Muscle layer of colon (tissue), 2 donors: ENCODE results near the gene SLC7A6OS.

Experiments used
- H3K27ac ChIP-seq: one replicate; pipeline ENCODE4 v1.7.0; 2013; ENCODE audit warnings: low read depth, mild to moderate bottlenecking, low read length, moderate library complexity
- H3K27me3 ChIP-seq, 2 donors: one replicate each; pipeline ENCODE4 v1.7.0; 2013; ENCODE audit warnings: low read length in 2 of 2, mild to moderate bottlenecking in 2 of 2; ENCODE audit not compliant: insufficient read depth in 2 of 2, control insufficient read depth in 1 of 2
- H3K36me3 ChIP-seq: one replicate; pipeline ENCODE4 v1.7.0; 2013; ENCODE audit warnings: mild to moderate bottlenecking, low read length; ENCODE audit not compliant: insufficient read depth
- H3K4me1 ChIP-seq: one replicate; pipeline ENCODE4 v1.7.0; 2013; ENCODE audit warnings: mild to moderate bottlenecking, low read length; ENCODE audit not compliant: insufficient read depth
- H3K4me3 ChIP-seq, 2 donors: one replicate each; pipeline ENCODE4 v1.7.0; 2013; ENCODE audit warnings: low read length in 2 of 2, low read depth in 1 of 2, mild to moderate bottlenecking in 1 of 2, moderate library complexity in 1 of 2
- H3K9ac ChIP-seq: one replicate; pipeline ENCODE4 v1.7.0; 2013; ENCODE audit warnings: low read length
- H3K9me3 ChIP-seq: one replicate; pipeline ENCODE4 v1.7.0; 2013; ENCODE audit warnings: mild to moderate bottlenecking, low read length
- donor health status: abdominal sarcoma.
- donor health status: Adenocarcinoma of cecum.

SLC7A6OS gene

DNA sequence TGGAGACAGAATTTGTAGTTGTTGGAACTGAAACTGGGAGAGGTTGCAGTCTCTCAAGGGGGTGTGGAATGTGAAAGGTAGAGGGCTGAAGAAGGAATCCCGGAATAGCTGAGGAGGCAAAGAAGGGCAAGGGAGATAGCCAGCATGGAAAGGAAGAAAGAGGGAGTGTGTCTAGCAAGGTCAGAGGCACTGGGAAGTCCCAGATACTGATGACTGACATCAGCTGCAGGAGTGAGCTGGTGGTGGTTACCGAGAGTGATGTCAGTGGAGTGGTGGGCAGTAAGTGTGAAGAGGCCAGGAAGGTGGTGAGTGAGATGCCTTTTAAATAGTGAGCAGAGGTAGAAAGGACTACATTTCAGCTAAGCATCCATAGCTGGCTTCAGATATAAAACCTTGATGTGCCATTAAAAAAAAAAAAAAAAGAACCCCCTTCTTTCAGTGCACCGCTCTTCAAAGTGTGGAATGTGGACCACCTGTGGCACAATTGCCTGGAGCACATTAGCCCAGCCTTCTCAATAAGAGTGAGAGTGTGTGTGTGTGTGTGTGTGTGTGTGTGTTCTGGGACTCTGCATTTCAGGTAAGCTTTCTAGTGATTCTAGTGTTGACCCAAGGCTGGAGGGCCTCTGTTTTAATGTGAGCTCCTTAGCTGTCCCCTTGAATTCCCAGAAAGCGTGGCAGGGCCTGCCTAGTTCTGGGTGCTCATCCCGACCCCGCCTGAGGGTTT is 8.6 kb upstream of the SLC7A6OS start:
- Histone ChIP-seq H3K4me3 (no peak overlapping the region), H3K36me3 (peaks cover 46% of the 10 kb centered on the region), H3K4me1 (no peaks in the 10 kb centered on the region), H3K27me3 (no peaks in the 10 kb centered on the region), H3K9me3 (no peaks in the 10 kb centered on the region), H3K27ac (no peak overlapping the region), H3K9ac (no peak overlapping the region)

DNA sequence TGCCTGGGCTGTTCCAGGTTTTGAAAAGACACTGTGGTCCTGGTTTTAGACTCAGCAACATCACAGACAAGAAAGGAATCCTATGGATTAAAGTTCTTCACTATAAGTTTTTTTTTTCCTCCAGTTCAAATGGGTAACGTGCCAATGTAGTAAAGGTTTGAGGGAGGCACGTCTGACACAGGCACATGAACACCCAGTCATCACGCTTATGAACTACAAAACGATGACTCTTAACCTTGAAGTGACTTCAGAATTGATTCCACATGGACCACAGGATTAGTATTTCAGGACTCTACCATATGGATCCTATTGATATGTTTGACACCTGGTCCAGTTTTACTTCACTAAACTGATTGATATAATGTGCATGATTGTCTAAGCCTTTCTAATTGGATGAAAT is 2.4 kb upstream of the SLC7A6OS start:
- H3K36me3 ChIP-seq: peaks cover 26% of the 10 kb centered on the region
- no peaks in the 10 kb centered on the region for H3K9me3 ChIP-seq
- no peak overlapping the region for H3K4me3 ChIP-seq

DNA sequence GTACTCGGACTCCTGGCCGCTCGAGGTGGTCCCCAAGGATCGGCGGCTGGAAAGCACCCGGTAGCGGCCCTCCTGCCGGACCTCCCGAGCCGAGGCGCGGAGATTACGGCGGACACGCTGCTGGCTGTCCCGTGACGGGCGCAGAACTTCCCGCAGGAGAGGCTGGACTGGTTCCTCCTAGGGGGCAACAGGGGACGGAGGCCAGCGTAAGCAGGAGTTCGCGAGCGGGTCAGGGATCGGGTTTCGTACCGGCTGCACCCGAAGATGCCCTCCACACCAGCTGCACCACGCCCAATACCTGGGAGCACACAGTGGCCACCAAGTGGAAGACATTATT is 341 bp downstream of the SLC7A6OS start:
- peak overlapping the region; percentile 77 to 89 for H3K4me3 ChIP-seq

More for the DNA sequence above, 2.4 kb upstream of the SLC7A6OS start:
- H3K4me1 ChIP-seq: peaks cover 21% of the 10 kb centered on the region
- no peak overlapping the region for H3K9ac ChIP-seq
- H3K27me3 ChIP-seq: no peaks in the 10 kb centered on the region
- H3K27ac ChIP-seq: no peak overlapping the region

DNA sequence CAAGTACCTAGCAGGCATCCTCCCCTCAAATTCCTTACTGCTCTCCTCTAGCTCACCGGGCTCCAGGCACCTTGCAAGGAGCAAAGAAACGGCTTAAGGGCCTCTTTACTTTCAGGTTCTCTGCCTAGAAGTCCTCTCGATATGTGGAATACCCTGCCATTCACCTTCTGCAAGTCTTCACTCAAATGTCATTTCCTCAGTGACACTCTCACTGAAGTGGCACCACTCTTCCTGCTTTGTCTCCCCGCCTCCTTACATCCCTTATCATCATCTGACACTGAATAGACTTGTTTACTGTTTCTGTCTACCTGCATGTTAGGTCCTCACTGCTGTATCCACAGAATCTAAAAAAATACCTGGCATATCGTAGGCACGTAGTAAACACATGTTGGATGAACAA is 947 bp downstream of the SLC7A6OS start:
- Histone ChIP-seq H3K4me1 (peaks cover 21% of the 10 kb centered on the region), H3K9me3 (no peaks in the 10 kb centered on the region), H3K36me3 (peaks cover 28% of the 10 kb centered on the region), H3K27me3 (no peaks in the 10 kb centered on the region), H3K4me3 (peak overlapping the region; percentile 77 to 89), H3K27ac (peak overlapping the region; percentile 43), H3K9ac (peak overlapping the region; percentile 84)

More for the DNA sequence above, 341 bp downstream of the SLC7A6OS start:
- Histone ChIP-seq H3K4me1 (peaks cover 21% of the 10 kb centered on the region), H3K27me3 (no peaks in the 10 kb centered on the region), H3K36me3 (peaks cover 23% of the 10 kb centered on the region), H3K27ac (peak overlapping the region; percentile 43), H3K9ac (peak overlapping the region; percentile 84), H3K9me3 (no peaks in the 10 kb centered on the region)

DNA sequence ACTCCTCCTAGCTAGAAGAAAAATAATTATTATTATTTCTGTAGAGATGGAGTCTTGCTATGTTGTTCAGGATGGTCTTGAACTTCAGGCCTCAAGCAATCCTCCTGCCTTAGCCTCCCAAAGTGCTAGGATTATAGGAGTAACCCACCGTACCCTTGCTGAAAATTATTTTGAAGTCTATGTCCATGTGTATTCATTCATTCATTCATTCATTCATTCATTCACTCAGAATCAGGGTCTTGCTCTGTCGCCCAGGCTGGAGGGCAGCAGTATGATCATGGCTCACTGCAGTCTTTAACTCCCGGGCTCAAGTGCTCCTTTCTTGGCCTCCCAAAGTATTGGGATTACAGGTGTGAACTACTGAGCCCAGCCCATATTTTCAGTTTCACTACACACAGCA is 4.1 kb downstream of the SLC7A6OS start:
- peaks cover 19% of the 10 kb centered on the region for H3K4me1 ChIP-seq

DNA sequence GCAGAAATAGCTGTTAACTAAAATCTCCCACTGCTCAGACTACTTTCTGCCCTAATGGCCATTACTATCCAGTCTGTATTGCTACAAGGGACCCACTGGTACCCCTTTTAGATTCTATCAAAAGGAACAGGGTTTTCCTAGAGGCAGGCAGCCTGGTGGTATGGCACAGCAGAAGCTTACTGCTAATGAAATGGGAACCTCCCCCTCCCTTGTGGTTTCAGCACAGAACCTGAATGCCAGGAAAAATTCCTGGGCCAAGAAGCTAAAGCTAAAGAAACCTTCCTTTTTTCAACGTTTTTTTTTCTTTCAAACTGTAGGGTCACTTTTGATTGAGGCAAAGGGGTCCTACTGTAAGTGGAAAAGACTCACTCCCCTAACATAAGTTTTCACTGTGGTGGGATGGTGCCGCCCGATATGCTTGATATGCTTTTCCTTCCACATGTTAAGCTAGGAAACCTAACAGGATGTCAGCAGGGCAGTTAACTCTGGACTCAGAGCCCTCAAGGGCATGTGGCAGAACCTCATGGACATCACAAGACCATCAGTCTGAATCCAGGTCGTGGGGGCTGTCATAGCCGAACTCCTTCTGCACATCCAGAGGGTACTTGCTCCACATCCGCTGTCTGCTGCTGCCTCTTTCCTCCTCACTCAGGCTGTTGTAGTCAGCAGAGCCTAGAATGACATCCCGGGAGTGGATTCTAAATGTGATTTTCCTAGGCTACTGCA is 9.8 kb downstream of the SLC7A6OS start:
- Histone ChIP-seq H3K36me3 (peaks cover 58% of the 10 kb centered on the region), H3K9ac (no peak overlapping the region), H3K4me3 (no peak overlapping the region)

More for the DNA sequence above, 4.1 kb downstream of the SLC7A6OS start:
- Histone ChIP-seq H3K4me3 (no peak overlapping the region), H3K27ac (no peak overlapping the region), H3K9me3 (no peaks in the 10 kb centered on the region), H3K36me3 (peaks cover 36% of the 10 kb centered on the region), H3K9ac (no peak overlapping the region), H3K27me3 (no peaks in the 10 kb centered on the region)

DNA sequence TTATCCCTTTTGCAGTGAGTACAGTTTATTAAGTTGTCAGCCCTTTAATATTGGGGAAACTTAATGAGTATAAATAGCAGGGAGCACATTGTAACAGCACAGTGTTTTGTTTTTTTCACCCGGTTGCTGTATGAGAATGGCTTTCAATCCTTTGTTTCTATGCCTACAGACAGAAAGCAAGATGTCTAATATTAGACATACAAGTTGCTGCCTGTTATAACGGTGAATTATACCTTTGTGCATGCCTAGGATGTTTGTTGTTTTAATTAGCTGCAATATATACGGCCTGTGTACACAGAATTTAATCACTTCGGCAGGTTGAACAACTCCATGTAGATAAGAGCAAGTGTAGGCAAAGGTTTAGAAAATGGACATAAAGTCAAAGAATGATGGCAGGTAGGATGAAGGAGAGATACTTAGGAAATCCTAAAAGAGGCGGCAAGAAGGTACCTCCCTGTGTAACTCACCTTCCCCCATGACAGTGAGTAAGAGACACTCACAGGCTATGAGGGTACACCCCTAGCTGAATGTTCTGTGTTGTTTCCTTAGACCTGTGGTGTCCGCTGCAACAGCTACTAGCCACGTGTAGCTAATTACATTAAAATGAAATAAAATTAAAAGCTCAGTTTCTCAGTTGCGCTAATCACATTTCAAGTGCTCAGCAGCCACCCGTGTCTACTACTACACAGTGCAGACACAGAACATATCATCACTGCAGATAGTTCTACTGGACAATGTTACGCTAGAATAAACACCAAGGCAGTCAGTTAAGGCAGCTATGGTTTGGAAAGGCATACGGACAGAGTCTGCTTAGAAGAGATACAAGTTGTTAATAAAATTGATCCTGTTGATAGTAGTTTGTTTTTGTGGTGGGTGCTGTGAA is 10.9 kb downstream of the SLC7A6OS start:
- Histone ChIP-seq H3K27me3 (no peaks in the 10 kb centered on the region), H3K9me3 (no peaks in the 10 kb centered on the region), H3K36me3 (peaks cover 62% of the 10 kb centered on the region), H3K4me1 (peaks cover 12% of the 10 kb centered on the region), H3K9ac (no peak overlapping the region), H3K4me3 (no peak overlapping the region), H3K27ac (peak overlapping the region; percentile 68)

More for the DNA sequence above, 9.8 kb downstream of the SLC7A6OS start:
- no peaks in the 10 kb centered on the region for H3K27me3 ChIP-seq
- no peaks in the 10 kb centered on the region for H3K9me3 ChIP-seq
- H3K27ac ChIP-seq: peak overlapping the region; percentile 19
- peaks cover 12% of the 10 kb centered on the region for H3K4me1 ChIP-seq

DNA sequence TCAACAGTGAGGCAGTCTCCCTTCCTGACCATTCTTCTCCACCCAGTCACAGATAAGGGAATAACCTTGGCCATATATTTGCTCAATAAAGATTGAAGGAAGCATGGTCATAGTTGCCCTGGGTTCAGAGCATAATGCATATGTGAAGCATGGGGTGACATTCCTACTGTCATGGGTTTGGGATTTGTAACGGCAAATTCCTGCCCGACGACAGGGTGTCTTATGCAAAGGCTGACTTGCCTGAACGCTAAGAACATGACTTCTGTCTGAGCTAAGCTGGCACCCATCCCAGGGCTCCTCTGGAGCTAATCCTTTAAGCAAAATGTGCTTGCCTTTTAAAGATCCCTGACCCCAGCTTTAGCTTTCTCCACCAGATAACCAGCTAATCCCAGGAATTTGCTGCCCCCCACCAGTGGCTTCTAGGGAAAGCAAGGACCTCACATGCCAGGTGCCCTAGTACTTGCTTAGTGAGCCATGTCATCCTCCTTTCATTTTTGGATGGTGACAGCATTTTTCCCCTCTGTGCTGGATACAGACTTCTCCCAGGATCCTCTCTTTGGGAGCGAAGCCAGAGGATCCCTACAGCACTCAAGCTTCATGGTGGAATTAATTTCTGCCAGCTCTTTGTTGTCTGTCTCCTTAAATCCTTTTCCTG is 11.7 kb downstream of the SLC7A6OS start:
- Histone ChIP-seq H3K27ac (peak overlapping the region; percentile 68), H3K4me1 (peaks cover 12% of the 10 kb centered on the region), H3K4me3 (no peak overlapping the region), H3K27me3 (no peaks in the 10 kb centered on the region), H3K9ac (no peak overlapping the region), H3K36me3 (peaks cover 66% of the 10 kb centered on the region), H3K9me3 (no peaks in the 10 kb centered on the region)

DNA sequence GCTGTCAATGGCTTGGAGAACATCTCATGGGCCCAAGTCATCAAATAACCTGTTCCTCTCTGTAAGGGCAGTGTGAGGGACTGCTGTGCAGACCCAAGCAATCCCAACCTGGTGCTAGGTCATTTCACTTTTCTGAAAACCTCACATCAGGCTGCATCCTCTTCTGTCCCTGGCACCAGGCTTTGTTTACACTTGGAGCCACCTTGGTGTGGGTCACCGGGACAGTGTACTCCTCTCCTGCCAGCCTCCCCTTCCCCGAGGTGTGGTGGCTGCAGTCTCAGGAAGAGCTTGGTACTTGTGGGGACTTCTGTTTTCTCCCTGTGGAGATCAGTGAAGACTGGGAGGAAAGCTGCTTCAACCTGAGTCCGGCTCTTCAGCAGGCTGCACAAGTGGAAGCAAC is 12.4 kb downstream of the SLC7A6OS start:
- Histone ChIP-seq H3K9ac (no peak overlapping the region), H3K36me3 (peaks cover 67% of the 10 kb centered on the region), H3K9me3 (no peaks in the 10 kb centered on the region), H3K4me1 (peaks cover 12% of the 10 kb centered on the region), H3K4me3 (no peak overlapping the region), H3K27ac (peak overlapping the region; percentile 68), H3K27me3 (no peaks in the 10 kb centered on the region)

DNA sequence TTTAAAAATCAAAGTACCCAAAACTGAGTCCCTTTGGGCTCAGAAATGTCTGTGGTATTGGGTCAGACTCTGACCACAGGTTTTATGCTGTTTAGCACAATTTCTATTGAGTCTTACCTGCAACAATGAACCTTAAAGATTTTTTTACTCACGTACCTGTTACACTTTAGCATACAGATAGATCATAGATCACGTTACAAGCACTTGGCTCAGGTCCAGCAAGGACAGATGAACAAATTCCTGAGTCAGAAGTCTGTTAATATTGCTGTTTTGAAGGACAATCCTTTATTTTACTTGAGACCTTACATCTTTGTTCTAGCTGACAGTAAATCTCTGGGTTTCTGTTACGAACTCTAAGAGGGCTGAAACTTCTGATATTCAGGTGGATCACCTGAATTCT is 12.8 kb downstream of the SLC7A6OS start:
- H3K4me3 ChIP-seq: no peak overlapping the region
- peaks cover 66% of the 10 kb centered on the region for H3K36me3 ChIP-seq
- no peak overlapping the region for H3K27ac ChIP-seq
- H3K27me3 ChIP-seq: no peaks in the 10 kb centered on the region
- H3K4me1 ChIP-seq: peaks cover 12% of the 10 kb centered on the region
- no peaks in the 10 kb centered on the region for H3K9me3 ChIP-seq
- H3K9ac ChIP-seq: no peak overlapping the region

DNA sequence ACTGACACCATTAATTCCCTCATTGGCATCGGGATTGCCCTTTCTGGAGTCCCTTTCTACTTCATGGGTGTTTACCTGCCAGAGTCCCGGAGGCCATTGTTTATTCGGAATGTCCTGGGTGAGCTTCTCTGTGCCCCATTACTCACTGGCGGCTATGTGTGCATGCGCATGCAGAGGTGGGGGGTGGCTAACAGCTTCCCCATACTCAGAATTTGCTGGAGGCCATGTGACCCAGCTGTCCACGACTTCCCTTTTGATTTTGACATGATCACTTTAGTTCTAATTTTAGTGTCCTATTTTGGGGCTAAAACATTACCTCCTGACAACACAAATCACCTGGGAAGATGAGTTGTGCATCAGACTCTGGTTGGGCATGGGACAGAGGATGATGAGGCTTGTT is 14.1 kb downstream of the SLC7A6OS start:
- Histone ChIP-seq H3K4me3 (no peak overlapping the region), H3K36me3 (peaks cover 56% of the 10 kb centered on the region), H3K4me1 (peaks cover 12% of the 10 kb centered on the region), H3K9ac (no peak overlapping the region), H3K27ac (no peak overlapping the region), H3K27me3 (no peaks in the 10 kb centered on the region), H3K9me3 (no peaks in the 10 kb centered on the region)
